ENCODE results near the gene ERC1.

ERC1 gene

DNA sequence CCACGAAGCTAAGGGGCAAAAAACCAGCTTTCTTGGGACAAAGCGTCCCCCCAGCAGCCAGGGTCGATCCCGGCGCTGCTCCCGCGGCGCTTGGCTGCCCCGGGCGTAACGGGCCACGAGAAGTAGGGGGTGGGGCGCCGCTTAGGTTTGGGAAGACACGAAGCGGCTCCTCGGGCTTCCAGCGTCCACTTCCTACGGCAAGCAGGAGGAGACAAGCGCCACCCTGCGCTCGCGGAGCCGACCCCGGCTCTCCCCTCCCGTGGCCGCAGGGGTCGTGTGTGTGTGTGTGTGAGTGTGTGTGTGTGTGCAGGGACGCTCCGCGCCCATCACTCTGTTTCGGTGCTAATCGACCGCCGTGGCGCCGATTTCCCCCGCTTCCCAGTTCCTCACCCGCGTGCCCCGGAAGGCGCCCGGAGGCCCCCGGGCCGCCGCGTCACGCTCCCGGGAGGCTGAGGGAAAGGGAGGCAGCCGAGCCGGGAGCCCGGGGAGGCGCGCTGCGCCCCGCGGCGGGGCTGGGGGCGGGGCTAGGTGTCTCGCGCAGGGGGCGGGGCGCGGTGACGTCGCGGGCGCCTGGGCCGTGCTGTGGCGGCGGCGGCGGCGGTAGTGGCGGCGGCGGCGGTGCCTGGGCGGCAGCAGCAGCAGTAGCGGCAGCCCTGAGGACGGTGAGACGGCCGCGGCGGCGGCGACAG is at the start of gene ERC1:
Gene ERC1, plus strand, starts transcription at position 563 of the 689 bp plus-strand sequence. CDS start 36,681 bp downstream, outside the sequence.
- peaks cover 15% of the 10 kb centered on the region for H3K4me1 ChIP-seq (ENCODE audit: control insufficient read depth, insufficient read depth, low read length)
- H3K9ac ChIP-seq (ENCODE audit: low read length) = peak within 1 kb of the TSS; percentile 94
- H3K36me3 ChIP-seq (ENCODE audit: control insufficient read depth, insufficient read depth, low read length) = no peaks in the 10 kb centered on the region
- H3K9me3 ChIP-seq (ENCODE audit: control insufficient read depth, low read length) = no peaks in the 10 kb centered on the region
- H3K27me3 ChIP-seq (ENCODE audit: control insufficient read depth, insufficient read depth, low read length) = no peaks in the 10 kb centered on the region
- peak within 1 kb of the TSS; percentile 90 for H3K4me3 ChIP-seq (ENCODE audit: low read length)

- no peak overlapping the region for H3K4me3 ChIP-seq (ENCODE audit: low read length)
- H3K27me3 ChIP-seq (ENCODE audit: control insufficient read depth, insufficient read depth, low read length) = no peaks in the 10 kb centered on the region
- H3K36me3 ChIP-seq (ENCODE audit: control insufficient read depth, insufficient read depth, low read length) = no peaks in the 10 kb centered on the region
- H3K9me3 ChIP-seq (ENCODE audit: control insufficient read depth, low read length) = no peaks in the 10 kb centered on the region
- H3K9ac ChIP-seq (ENCODE audit: low read length) = no peak overlapping the region
- no peaks in the 10 kb centered on the region for H3K4me1 ChIP-seq (ENCODE audit: control insufficient read depth, insufficient read depth, low read length)
Observed at GRCh38 chr12:943051-943450, 48.0 kb upstream of the ERC1 start.

- Histone ChIP-seq H3K27me3 (ENCODE audit: control insufficient read depth, insufficient read depth, low read length) (no peaks in the 10 kb centered on the region), H3K9me3 (ENCODE audit: control insufficient read depth, low read length) (no peaks in the 10 kb centered on the region), H3K4me1 (ENCODE audit: control insufficient read depth, insufficient read depth, low read length) (peaks cover 5% of the 10 kb centered on the region), H3K9ac (ENCODE audit: low read length) (no peak overlapping the region), H3K36me3 (ENCODE audit: control insufficient read depth, insufficient read depth, low read length) (no peaks in the 10 kb centered on the region), H3K4me3 (ENCODE audit: low read length) (no peak overlapping the region)
Observed at GRCh38 chr12:944211-944610, 46.8 kb upstream of the ERC1 start.

DNA sequence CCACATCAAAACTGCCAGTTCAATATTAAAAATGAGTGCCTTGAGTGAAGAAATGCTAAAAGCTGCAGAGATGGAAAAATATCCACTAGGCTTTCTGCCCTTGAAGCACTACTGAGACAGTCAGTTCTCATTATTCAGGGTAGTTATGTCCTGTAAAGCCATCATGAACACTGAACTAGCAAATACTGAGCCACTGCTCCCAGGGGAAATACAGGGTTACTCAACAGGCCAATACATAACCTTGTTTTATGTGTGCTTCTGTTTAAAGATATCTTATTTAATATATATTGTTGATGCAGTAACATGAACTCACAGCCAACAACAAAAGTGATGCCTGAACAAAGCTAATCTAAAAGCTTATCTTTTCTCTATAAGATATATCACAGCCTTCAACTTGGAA is 44.8 kb upstream of the ERC1 start:
- Histone ChIP-seq H3K4me1 (ENCODE audit: control insufficient read depth, insufficient read depth, low read length) (peaks cover 8% of the 10 kb centered on the region), H3K9ac (ENCODE audit: low read length) (no peak overlapping the region), H3K36me3 (ENCODE audit: control insufficient read depth, insufficient read depth, low read length) (no peaks in the 10 kb centered on the region), H3K4me3 (ENCODE audit: low read length) (no peak overlapping the region), H3K9me3 (ENCODE audit: control insufficient read depth, low read length) (no peaks in the 10 kb centered on the region), H3K27me3 (ENCODE audit: control insufficient read depth, insufficient read depth, low read length) (no peaks in the 10 kb centered on the region)

GRCh38 chr12:946631-947030 is 44.4 kb upstream of the ERC1 start:
- H3K9me3 ChIP-seq (ENCODE audit: control insufficient read depth, low read length) = no peaks in the 10 kb centered on the region
- H3K4me3 ChIP-seq (ENCODE audit: low read length) = no peak overlapping the region
- H3K27me3 ChIP-seq (ENCODE audit: control insufficient read depth, insufficient read depth, low read length) = no peaks in the 10 kb centered on the region
- peaks cover 10% of the 10 kb centered on the region for H3K4me1 ChIP-seq (ENCODE audit: control insufficient read depth, insufficient read depth, low read length)
- no peak overlapping the region for H3K9ac ChIP-seq (ENCODE audit: low read length)
- H3K36me3 ChIP-seq (ENCODE audit: control insufficient read depth, insufficient read depth, low read length) = no peaks in the 10 kb centered on the region

DNA sequence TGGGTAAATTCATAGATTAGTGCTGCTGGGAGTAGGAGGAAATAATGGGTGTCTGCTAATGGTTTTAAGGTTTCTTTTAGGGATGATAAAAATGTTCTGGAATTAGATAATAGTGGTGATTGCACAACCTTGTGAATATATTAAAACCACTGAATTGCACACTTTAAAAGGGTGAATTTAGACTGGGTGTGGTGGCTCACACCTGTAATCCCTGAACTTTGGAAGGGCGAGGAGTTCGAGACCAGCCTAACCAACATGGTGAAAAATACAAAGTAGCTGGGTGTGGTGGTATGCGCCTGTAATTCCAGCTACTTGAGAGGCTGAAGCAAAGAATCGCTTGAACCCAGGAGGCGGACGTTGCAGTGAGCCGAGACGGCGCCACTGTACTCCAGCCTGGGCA is 42.8 kb upstream of the ERC1 start:
- H3K9me3 ChIP-seq (ENCODE audit: control insufficient read depth, low read length) = no peaks in the 10 kb centered on the region
- peaks cover 10% of the 10 kb centered on the region for H3K4me1 ChIP-seq (ENCODE audit: control insufficient read depth, insufficient read depth, low read length)
- no peak overlapping the region for H3K4me3 ChIP-seq (ENCODE audit: low read length)
- H3K36me3 ChIP-seq (ENCODE audit: control insufficient read depth, insufficient read depth, low read length) = no peaks in the 10 kb centered on the region
- H3K9ac ChIP-seq (ENCODE audit: low read length) = no peak overlapping the region
- H3K27me3 ChIP-seq (ENCODE audit: control insufficient read depth, insufficient read depth, low read length) = no peaks in the 10 kb centered on the region

- H3K27me3 ChIP-seq (ENCODE audit: control insufficient read depth, insufficient read depth, low read length) = no peaks in the 10 kb centered on the region
- peaks cover 10% of the 10 kb centered on the region for H3K4me1 ChIP-seq (ENCODE audit: control insufficient read depth, insufficient read depth, low read length)
- H3K9me3 ChIP-seq (ENCODE audit: control insufficient read depth, low read length) = no peaks in the 10 kb centered on the region
- H3K36me3 ChIP-seq (ENCODE audit: control insufficient read depth, insufficient read depth, low read length) = no peaks in the 10 kb centered on the region
- peak within 1 kb of the TSS; percentile 62 for H3K4me3 ChIP-seq (ENCODE audit: low read length)
- peak within 1 kb of the TSS; percentile 83 for H3K9ac ChIP-seq (ENCODE audit: low read length)
Observed at GRCh38 chr12:949453-950191, 41.4 kb upstream of the ERC1 start, which contains the start of gene RAD52. TSS of gene RAD52 (minus strand) at chr12:949694. CDS start at chr12:933058, 16,636 bp downstream.

- H3K9me3 ChIP-seq (ENCODE audit: control insufficient read depth, low read length) = no peaks in the 10 kb centered on the region
- H3K4me3 ChIP-seq (ENCODE audit: low read length) = no peak overlapping the region
- peaks cover 10% of the 10 kb centered on the region for H3K4me1 ChIP-seq (ENCODE audit: control insufficient read depth, insufficient read depth, low read length)
- no peak overlapping the region for H3K9ac ChIP-seq (ENCODE audit: low read length)
- H3K36me3 ChIP-seq (ENCODE audit: control insufficient read depth, insufficient read depth, low read length) = no peaks in the 10 kb centered on the region
- H3K27me3 ChIP-seq (ENCODE audit: control insufficient read depth, insufficient read depth, low read length) = no peaks in the 10 kb centered on the region
Observed at GRCh38 chr12:951176-951575, 39.8 kb upstream of the ERC1 start.

- Histone ChIP-seq H3K4me1 (ENCODE audit: control insufficient read depth, insufficient read depth, low read length) (peaks cover 5% of the 10 kb centered on the region), H3K4me3 (ENCODE audit: low read length) (no peak overlapping the region), H3K9ac (ENCODE audit: low read length) (no peak overlapping the region)
Observed at GRCh38 chr12:953776-954175, 37.2 kb upstream of the ERC1 start.

DNA sequence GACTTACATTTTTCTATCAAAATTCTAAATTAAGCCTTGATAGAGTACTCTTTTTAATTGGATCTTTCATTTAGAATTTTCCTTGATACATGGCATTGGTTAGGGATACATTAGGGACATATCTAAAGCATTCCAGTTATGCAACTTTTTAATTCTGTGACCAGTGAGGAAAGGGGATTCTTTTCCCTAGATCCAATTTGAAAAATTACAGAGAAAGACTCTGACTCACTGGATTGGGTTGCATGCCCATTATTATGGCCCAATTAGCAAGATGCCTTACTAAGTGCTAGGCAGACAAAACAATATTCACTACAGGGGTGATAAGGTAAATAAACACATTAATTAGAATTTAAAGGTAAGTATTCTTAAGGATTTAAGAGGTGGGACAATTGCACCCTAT is 36.3 kb upstream of the ERC1 start:
- H3K27me3 ChIP-seq (ENCODE audit: control insufficient read depth, insufficient read depth, low read length) = no peaks in the 10 kb centered on the region
- no peak overlapping the region for H3K9ac ChIP-seq (ENCODE audit: low read length)
- no peaks in the 10 kb centered on the region for H3K9me3 ChIP-seq (ENCODE audit: control insufficient read depth, low read length)
- no peak overlapping the region for H3K4me3 ChIP-seq (ENCODE audit: low read length)
- H3K4me1 ChIP-seq (ENCODE audit: control insufficient read depth, insufficient read depth, low read length) = peaks cover 5% of the 10 kb centered on the region
- H3K36me3 ChIP-seq (ENCODE audit: control insufficient read depth, insufficient read depth, low read length) = no peaks in the 10 kb centered on the region

More at GRCh38 chr12:953776-954175, 37.2 kb upstream of the ERC1 start:
- Histone ChIP-seq H3K36me3 (ENCODE audit: control insufficient read depth, insufficient read depth, low read length) (no peaks in the 10 kb centered on the region), H3K9me3 (ENCODE audit: control insufficient read depth, low read length) (no peaks in the 10 kb centered on the region), H3K27me3 (ENCODE audit: control insufficient read depth, insufficient read depth, low read length) (no peaks in the 10 kb centered on the region)

DNA sequence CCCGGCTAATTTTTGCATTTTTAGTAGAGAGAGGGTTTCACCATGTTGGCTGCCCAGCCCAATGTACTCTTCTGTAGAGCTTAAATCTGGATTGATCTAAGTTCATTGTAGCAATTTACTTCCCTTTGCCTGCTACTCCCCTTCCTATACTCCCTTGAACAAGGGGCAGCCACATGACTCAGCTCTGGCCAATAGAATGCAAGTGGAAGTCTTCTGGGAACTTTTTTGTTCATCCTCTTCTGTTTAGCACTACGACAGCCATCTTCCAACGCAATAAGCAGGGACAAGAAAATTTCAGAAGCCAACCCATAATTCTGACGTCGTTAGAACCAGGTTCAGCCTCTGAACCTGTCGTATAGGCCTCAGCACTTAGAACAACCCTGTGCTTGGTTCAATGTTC is 35.1 kb upstream of the ERC1 start:
- H3K9me3 ChIP-seq (ENCODE audit: control insufficient read depth, low read length) = no peaks in the 10 kb centered on the region
- no peaks in the 10 kb centered on the region for H3K36me3 ChIP-seq (ENCODE audit: control insufficient read depth, insufficient read depth, low read length)
- no peak overlapping the region for H3K4me3 ChIP-seq (ENCODE audit: low read length)
- peaks cover 5% of the 10 kb centered on the region for H3K4me1 ChIP-seq (ENCODE audit: control insufficient read depth, insufficient read depth, low read length)
- H3K9ac ChIP-seq (ENCODE audit: low read length) = no peak overlapping the region
- no peaks in the 10 kb centered on the region for H3K27me3 ChIP-seq (ENCODE audit: control insufficient read depth, insufficient read depth, low read length)

- H3K36me3 ChIP-seq (ENCODE audit: control insufficient read depth, insufficient read depth, low read length) = no peaks in the 10 kb centered on the region
- H3K9me3 ChIP-seq (ENCODE audit: control insufficient read depth, low read length) = no peaks in the 10 kb centered on the region
- H3K4me1 ChIP-seq (ENCODE audit: control insufficient read depth, insufficient read depth, low read length) = no peaks in the 10 kb centered on the region
- no peak overlapping the region for H3K4me3 ChIP-seq (ENCODE audit: low read length)
- H3K27me3 ChIP-seq (ENCODE audit: control insufficient read depth, insufficient read depth, low read length) = no peaks in the 10 kb centered on the region
- no peak overlapping the region for H3K9ac ChIP-seq (ENCODE audit: low read length)
Observed at GRCh38 chr12:958588-959123, 32.4 kb upstream of the ERC1 start.
